Measurements from ENCODE around the gene TNFAIP1.

The TNFAIP1 gene

DNA sequence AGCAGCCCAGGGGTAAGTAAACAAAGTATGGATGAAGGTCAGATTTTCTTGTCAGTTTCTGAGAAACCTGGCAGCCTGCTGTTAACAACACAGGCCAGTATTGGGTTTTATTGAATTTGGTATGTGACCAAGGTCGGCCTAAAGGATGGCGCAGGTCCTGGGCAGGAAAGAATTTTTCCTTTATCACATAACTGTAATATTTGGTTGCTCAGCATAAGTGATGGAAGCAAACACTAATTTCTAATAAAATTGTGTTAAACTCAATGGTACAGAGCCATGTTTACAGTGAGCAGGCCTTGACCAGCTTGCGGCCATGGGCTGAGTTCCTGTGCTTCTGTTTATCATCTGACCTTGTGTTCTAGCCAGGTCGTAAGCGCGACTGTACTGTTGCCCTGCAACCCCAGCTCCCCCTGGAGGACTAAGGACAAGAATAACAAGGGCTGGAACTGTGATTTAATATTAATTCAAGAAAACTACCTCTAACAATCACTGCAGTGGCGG lies 11.2 kb downstream of the TNFAIP1 start:
- no peak for DNase-seq

DNA sequence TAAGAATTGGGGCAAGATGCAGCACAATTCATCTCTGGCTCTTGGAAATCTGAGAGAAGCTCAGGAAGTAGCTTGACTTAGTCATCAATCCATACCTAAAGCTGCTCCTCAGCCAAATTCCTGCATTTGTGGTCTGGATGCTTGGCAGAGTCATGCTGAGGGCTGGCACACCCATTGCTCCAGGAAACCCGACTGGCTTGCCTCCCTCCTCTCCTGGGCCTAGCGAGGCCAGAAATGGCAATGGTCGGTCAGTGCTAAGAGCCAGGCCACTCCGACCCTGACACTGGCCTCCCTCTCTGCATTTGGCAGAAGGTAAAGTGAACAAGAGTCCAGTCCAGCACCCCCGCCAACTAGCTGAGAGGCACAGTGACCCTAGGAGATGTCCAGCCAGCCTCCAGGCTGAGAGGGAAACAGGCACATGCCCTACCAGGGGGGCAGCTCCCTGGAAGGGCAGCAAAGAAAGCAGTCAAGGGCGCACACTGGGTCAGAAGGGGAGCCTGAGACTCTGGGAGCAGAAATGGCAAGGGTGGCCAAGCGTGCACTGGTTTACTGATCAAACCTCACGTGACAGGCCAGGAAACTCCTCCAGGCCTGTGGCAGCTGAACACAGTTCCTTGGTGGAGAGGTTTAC lies 11.8 kb downstream of the TNFAIP1 start:
- no peak for DNase-seq

DNA sequence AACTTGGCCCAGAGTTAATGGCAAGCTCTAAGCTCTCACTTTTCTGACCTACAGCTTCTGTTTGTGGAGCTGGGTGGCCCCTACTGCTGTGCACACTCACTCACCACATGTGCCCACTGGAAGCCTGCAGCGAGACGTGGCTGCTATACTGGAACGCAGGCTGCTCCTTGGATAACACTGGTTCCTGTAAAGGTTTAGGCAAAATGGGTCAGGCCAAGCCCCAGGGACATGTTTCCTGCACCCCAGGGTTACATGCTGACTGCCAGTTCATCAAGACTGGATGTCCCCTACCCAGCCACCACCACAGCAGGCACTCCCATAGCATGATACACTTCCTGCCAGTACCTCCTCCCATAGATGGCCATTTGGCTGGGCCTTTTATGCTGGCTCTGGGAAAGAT lies 13.4 kb downstream of the TNFAIP1 start:
- no peak for DNase-seq

DNA sequence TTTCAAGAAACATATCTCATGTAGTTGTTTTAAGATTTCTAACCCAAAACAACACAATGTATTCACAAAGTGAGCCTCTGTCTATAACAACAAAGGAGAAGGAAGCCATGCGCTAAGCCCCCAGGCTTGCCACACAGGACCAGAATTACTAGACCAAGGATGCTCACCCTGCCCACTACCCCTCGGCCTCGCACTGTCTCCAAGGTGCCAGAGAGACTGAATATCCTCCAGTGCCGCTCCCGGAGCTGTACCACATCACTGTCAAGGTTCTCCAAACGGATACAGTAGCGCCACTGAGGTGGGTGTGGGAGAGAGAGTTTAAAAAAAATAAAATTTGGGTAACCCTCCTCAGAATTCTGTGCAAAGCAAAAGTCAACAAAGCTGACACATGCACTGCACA lies 14.7 kb downstream of the TNFAIP1 start:
- no peak for DNase-seq

DNA sequence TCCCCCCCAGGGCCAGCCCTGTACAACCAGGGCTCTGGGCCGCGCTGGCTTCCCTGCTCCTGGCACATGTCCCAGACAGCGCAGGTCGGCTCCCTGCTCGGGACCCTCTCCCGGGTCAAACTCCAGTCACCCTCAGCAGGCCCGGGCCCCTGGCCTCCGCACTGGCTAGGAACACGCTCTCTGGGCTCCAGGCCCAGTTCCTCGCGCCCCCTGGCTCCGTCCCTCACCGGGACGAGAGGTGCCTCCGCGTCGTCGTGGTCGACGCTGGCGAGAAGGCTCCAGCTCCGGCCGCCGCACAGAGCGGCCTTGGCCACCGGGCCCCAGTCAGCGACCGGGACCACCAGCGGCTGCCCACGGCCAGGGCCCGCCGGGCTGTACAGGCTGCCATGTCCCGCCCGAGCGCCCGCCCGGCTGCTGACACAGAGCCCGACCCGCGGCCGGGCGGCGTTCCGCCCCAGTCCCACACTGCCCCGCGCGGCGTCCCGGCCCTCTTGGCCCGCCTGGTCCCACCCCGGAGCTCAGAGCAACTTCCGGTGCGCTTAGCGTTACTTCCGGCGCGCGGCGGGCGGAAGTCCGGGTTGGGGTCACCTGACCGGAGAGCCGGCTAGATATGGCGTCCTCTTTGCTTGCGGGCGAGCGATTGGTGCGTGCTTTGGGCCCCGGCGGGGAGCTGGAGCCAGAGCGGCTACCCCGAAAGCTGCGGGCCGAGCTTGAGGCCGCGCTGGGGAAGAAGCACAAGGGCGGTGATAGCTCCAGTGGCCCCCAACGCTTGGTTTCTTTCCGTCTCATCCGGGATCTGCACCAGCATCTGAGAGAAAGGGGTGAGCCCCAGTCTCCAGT lies 21.7 kb downstream of the TNFAIP1 start, which contains the start of gene POLDIP2:
TSS of gene POLDIP2 (minus strand) at position 467 of the 840 bp plus-strand sequence. CDS start at position 388, 79 bp downstream.
- peak; percentile 97 for DNase-seq

DNA sequence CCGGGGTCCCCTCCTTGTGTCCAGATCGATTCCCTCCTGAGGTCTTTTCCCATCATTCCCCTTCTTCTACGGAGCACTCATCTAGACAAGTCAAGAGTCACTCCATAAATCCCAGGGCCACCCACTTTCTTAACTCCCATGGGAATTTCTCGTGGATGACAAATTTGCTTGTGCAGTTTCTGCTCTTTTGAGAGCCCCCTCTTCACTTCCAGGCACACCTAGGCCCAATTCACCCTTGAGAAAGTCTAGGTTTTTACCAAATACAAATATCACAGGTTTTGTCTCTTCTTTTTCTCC lies 22.3 kb downstream of the TNFAIP1 start:
- DNase-seq: no peak

DNA sequence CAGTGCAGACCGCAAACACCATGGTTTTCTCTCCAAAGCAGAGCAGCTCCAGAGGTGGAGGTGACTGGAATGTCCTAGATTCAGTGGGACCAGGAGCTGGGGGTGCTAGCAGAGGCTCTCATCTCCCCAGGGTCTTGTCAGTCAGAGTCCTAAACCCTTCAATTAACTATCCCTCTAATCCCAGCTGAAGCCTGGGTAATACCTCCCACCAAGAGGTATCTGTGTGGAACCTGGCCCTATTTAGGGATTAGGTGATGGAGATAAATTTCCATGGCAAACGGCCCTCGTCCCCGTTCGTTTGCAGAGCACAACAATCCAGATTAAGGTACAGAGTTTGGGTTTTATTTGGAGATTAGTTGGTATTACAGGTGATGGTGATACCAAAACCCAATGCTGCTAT lies 27.6 kb downstream of the TNFAIP1 start:
- DNase-seq: no peak

DNA sequence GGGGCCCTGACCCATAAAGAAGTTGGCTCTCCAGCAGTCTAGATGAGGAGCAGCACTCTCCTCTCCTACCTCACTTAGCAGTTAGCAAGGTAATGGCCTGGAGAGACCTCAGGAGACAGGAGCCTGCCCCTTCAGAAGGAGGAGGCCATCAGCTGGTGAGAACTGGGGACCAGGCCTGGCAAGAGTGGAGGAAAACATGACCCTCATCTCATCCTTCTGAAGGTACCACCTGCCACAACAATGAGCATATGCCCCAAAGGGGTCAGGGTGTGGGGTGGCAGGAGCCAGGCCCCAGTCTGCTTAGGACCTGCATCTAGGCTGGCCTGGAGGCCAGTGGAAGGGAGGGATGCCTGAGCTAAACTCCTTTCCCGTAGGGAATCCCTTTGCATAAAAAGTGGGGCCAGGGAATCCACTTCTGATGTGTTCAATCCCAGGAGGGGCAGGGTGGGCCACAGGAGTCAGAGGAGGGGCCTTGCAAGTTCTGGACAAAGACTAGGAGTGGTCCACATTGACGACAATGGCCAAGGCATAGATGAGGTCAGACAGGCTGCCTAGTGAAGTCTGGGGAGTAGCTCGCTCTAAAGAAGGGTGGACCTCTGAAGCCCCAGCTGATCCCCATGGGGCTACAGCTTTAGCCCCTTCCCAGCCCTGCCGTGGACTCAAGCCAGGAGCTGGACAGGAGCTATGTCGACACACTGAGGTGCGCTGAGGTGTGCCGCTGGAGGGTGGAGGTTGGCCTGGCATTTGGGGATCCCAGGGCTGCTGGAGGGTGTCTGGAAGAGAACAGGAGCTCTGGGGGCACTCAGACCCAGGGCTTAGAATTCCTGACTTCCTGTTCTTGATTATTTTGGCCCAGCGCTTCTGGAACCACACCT lies 28.5 kb downstream of the TNFAIP1 start:
- DNase-seq: no peak

DNA sequence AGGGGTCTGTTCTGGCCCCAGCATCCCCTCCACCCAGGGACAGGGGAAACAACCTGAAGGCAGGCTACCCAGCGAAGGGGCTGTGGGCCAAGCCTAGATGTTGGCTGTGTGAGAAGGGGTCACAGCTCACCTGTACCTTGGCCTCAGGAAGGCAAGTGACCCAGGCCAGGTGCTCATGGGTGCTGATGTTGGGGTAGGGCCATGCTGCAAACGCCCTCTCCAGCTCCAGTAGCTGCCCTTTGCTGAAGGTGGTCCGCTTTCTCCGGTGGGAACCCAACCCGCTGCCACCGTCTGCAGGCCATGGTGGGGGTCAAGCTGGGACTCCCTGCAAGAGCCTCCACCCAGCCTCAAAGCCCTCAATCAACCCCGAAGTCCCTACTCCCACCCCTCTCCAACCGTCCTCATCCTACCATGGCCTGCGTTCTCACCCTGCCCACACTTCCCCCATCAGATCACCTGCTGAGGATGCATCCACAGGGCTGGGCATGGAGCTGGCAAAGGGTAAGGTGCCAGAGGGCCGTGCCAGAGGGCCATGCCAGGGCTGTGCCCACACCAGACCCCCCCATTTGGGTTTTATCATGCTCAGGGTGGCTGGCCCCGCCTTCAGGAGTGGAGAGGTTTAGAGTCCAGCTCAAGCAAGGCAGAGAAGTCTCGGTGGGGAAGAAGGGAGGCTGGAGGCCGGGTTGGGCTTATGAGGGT lies 29.3 kb downstream of the TNFAIP1 start, which contains the start of gene SEBOX:
TSS of gene SEBOX (minus strand) at position 535 of the 699 bp plus-strand sequence. CDS start at position 487, 48 bp downstream.
- DNase-seq: no peak

DNA sequence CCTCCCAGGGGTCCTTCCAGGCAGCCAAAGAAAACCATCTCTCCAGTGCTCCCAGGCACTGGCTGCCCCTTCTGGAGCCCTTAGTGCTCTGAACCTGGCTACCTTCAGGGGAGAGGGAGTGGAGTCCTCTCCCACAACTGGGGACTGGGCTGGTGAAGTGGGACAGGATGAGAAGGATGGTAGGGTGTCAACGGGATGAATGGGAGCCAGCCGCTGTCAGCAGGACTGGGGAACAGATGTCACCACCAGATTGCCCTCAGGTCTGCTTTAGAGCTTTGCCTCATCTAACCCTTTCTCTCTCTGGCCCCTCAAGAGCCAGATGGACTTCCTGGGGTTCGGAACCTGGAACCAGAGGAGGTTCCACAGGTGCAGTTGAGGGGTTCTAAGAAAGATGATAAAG lies 29.9 kb downstream of the TNFAIP1 start:
- DNase-seq: no peak

DNA sequence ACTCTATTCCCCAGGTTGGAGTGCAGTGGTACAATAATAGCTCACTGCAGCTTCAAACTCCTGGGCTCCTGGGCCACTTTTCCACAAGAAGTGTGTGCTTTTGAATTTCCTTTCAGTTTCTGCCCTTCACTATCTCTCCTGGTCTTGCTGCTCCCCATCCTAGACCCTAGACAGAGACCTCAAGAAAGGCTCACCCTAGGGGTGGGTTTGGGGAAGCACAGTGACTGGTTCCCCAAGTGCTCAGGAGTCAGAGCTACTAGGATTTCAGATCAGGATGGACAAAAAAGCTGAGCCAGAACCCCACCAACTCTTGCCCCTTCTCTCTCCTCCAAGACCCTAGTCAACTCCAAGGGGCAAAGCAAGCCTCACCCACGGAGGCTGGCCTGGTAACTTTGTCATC lies 31.0 kb downstream of the TNFAIP1 start:
- no peak for DNase-seq

DNA sequence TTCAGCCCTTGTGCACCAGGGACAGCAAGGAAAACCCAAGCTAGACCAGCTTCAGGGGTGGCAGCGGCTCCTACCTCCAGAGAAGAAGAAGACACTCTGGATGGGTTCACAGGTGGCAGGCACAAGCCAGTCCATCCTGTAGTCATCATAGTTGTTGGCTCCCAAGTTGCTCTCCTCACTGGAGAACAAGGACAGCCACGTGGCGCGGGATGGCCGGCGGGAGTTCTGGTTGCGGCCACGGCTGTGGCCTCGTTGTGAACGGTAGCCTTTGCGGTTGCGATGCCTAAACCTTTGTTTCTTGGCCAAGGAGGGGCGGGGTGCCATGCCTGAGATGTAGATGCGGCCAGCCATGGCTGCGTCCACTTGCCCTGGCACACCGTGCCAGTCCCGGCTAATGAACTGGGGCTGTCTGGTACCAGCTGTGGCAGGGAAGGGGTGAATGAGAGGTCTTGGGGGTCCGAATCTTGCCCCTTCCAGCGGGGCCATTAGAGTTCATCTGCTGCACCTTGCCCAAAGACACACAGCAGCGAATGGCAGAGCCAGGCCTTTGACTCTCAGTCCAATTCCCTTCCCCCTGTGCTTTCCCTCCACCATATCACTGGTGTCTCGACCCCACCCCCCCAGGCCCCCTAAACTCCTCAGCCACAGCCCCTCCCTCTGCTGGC lies 32.2 kb downstream of the TNFAIP1 start:
- DNase-seq: no peak

DNA sequence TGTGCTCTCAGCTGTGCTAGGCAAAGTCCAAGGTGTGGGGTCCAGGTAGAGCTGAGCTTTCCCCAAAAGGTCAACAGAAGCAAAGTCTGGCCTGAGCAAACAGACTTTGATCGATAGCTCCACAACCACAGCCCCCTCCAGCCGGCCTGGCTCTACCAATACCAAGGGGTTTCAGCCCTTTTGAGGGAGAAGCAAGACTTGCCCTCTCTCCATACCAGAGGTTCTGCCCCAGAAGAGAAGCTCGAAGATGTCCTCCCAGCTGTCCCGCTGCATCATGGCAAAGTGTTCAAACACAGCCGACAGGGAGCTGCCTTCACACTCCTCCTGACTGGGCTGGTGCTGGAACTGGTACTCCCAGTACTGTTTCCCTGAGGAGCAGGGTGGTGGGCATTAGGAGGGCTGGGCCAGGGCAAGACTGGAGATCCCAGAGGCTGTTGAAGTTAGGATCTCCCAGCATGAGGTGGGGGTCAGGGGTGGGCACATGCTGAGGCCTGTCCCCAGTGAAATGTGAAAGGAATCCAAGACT lies 32.8 kb downstream of the TNFAIP1 start:
- no peak for DNase-seq

DNA sequence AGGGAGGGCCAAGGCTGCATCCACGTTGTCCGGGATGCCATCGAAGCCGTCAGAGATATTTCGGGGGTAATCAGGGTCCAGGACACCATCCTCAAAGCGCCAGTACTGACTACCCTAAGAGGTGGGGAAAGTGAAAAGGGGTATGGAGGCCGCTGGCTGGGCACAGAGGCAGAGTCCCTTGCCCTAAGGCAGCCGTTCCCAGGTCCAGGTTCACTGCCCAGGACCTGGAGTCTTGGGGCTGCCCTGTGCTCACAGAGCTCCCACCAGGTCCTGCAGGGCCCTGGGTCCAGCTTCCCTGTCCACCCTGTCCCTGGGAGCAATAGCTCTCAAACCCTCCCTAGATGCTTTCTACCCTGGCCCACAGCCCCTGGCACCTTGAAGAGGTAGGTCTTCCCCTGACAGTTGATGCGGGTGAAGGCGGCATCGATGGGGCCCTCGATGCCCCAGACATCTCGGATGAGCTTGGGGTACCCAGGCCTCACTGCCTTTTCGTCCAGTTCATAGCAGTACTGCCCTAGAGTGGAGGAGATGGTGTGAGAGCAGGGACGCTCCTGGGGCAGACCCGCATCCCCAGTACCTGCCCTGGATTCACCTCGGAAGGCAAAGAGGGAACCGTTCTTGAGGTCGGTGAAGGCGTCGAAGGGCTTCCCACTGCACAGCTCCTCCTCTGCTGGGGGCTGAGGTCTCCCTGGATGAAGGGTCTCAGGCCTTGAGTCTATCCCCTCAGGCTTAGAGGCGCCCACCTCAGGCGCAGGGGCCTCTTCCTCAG lies 33.5 kb downstream of the TNFAIP1 start:
- DNase-seq: no peak

DNA sequence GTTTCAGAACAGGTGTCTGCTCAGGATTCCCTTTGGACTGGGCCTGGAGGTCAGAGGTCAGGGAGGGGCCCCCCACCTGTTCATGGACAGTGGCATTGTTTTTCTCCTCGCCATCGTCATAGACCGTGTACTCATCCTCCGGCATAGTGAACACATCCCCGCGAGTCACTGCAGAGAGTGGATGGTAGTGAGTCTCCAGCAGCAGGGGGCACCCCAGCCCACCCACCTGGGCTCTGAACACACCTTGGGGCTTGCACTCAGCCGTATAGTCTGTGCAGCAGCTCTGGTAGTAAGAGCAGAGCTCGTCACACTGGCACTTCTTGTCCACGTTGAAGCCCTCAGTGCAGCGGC lies 34.1 kb downstream of the TNFAIP1 start:
- no peak for DNase-seq

DNA sequence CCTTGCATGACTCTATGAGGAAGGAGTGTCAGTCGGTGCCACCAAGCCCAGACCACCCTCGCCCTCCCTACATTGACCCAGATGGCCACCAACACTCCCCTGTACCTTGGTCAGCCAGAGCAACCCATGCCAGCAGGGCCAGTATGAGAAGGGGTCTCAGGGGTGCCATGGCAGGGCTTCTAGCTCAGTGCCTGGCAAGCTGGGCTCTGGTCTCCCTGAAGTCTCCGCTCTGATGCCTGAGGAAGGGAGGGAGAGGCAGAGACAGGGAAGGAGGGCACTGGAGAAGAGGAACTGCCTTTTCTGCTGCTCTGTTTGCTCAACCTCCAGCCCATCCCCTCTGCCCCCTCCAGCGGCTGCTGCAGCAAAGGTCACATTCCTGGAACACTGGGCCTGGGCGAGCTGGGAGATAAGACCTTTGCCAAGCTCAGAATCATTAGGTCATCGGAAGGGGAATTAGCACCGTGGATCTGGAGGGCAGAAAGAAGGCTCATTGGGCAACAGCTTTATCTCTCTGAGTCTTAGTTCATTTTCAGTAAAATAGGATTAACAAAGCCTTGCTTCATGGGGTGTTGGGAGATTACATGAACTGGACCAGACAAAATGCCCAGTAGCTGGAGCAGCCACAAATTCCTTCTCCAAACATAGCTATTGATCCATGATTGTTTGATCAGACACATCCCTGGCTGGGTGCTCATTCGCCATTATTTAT lies 34.6 kb downstream of the TNFAIP1 start, which contains the start of gene VTN:
TSS of gene VTN (minus strand) at position 273 of the 709 bp plus-strand sequence. CDS start at position 169, 104 bp downstream.
- no peak for DNase-seq

DNA sequence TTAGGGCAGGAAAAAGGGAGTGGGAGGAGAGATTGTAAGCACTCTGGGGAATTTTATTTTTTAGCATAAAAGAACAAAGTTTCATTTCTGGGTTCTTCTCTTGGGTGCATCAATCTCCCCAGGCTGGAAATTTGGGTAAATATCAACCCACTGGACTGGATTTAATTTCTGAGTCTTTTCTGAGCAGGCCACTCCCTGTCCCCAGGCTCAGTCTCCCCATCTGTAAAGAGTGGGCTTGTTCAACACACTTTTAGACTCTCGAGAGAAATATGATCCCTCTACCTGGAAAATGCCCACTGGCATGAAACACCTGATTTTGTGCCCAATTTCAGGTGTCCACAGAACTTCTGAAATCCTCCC lies 35.2 kb downstream of the TNFAIP1 start:
- DNase-seq: no peak

DNA sequence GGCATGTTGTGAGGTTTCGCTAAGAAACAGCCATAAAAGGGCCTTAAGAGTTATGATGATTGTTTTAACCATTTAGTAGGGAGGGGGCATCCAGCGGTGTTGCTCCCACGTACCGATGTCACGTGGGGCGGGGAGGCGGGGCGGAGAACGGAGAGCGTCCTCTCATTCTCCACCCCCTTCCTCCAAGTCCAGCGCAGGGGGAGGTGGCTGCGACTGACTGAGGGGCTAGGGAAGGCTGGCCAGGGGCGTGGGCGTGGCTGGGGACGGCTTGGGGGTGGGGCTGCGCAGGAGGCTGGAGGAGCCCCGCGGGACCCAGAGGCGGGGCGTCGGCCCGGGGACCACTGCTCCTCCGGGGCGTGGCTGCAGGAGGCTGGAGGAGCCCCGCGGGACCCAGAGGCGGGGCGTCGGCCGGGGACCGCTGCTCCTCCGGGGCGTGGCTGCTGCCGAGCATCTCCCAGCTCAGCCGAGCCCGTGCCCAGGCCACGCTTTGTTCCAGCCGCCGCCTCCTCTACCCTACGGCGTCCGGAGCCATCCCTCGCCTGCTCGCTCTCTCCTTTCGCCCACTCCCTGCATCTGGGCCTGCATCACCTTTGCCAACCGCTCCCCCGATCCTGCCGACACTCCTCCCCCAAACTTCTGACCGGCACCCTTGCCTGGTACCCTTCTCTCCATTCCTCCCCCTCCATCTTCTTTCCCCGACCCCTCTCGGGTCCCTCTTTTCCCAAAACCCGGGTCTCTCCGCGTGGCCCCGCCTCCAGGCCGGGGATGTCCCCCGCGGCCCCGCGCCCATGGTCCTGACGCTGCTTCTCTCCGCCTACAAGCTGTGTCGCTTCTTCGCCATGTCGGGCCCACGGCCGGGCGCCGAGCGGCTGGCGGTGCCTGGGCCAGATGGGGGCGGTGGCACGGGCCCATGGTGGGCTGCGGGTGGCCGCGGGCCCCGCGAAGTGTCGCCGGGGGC lies 36.0 kb downstream of the TNFAIP1 start, which contains the start of gene SARM1:
TSS of gene SARM1 (plus strand) at position 450 of the 958 bp plus-strand sequence. CDS start at position 789, 339 bp downstream.
- peak; percentile 93 for DNase-seq
